ENCODE measurements around the gene SLC16A3.

DNA sequence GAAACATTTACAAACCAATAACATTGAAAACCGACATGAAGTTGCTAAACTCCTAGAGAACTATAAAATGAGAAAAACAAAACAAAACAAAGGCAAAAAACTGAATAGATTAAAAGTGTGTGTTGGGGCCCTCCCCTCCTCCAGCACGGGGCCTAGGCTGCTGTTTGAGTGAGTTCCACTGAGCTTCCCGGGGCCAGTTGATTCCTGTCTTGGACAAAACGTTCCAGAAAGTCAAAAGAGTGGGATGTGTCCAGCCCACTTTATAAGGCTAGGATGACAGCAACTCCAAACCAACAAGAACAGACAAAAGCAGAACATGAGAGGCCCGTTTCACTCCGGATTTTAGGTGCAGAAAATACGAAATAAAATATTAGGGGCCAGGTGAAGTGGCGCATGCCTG is 56.3 kb downstream of the SLC16A3 start:
- TF ChIP-seq, protein P1, sequence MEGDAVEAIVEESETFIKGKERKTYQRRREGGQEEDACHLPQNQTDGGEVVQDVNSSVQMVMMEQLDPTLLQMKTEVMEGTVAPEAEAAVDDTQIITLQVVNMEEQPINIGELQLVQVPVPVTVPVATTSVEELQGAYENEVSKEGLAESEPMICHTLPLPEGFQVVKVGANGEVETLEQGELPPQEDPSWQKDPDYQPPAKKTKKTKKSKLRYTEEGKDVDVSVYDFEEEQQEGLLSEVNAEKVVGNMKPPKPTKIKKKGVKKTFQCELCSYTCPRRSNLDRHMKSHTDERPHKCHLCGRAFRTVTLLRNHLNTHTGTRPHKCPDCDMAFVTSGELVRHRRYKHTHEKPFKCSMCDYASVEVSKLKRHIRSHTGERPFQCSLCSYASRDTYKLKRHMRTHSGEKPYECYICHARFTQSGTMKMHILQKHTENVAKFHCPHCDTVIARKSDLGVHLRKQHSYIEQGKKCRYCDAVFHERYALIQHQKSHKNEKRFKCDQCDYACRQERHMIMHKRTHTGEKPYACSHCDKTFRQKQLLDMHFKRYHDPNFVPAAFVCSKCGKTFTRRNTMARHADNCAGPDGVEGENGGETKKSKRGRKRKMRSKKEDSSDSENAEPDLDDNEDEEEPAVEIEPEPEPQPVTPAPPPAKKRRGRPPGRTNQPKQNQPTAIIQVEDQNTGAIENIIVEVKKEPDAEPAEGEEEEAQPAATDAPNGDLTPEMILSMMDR (IDR thresholded peaks at IDR 0.05): no peak
- no peak for TF ChIP-seq POLR2A (IDR thresholded peaks at IDR 0.05)

Data from adrenal gland (tissue), 5 donors.